ENCODE results near the gene SLC7A9.
"Not testable (repeated sequence)": the region's sequence is repeated elsewhere in the genome, so short reads cannot be mapped to it uniquely, and the experiment has no call there.

Gene SLC7A9

DNA sequence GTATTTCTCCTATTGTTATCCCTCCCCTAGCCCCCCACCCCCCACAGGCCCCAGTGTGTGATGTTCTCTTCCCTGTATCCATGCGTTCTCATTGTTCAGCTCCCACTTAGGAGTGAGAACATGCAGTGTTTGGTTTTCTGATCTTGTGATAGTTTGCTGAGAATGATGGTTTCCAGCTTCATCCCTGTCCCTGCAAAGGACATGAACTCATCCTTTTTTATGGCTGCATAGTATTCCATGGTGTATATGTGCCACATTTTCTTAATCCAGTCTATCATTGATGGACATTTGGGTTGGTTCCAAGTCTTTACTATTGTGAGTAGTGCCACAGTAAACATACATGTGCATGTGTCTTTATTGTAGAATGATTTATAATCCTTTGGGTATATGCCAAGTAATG lies 87.5 kb downstream of the SLC7A9 start:
- not testable (repeated sequence) for DNase-seq

DNA sequence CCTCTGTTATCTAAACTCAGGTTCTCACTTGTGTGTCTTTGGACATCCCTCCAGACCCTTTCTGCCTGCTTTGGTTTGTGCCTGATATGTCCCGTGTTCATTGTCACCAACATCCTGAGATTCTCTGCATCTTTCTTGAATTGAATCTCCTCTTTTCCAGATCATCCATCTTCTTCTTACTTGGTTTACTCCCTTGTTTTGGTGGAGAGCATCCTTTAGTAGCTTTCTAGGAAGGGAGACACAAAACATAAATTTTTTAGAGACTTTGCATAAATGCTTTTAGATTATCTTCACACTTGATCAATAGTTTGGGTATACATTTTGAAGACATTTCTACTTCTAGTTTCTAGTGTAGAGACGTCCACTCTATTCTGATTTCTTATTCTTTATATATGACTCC lies 88.3 kb downstream of the SLC7A9 start:
- no peak for DNase-seq
